ENCODE results near the gene ZNF512. TPM values are rescaled to one million over a fixed set of nuclear protein-coding genes. Genes with fewer than 3 reads are reported as not detected.

ZNF512 gene
- total and polyA plus RNA-seq, 4 donors = 10.5 to 64.9 (median 18.6) TPM

DNA sequence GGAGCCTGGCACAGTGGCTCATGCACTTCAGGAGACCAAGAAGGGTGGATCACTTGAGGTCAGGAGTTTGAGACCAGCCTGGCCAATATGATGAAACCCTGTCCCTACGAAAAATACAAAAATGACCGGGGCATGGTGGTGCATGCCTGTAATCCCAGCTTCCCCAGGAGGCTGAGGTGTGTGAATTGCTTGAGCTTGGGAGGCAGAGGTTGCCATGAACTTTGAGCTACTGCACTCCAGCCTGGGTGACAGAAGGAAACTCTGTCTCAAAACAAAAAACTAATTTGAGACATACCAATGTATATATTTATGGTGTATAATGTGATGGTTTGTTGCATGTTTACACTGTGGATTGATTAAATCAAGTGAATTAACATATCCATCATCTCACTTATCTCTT, 21.8 kb upstream of the ZNF512 start:
- ATAC-seq (ENCODE audit: insufficient read depth, low FRiP score) = no peak
- Histone ChIP-seq H3K9ac (ENCODE audit: insufficient read depth in 1 of 2, low read length in 2 of 2) (no peak overlapping the region), H3K36me3 (ENCODE audit: control insufficient read depth in 4 of 4, insufficient read depth in 4 of 4, low read length in 4 of 4) (no peaks in the 10 kb centered on the region), H3K9me3 (ENCODE audit: control insufficient read depth in 4 of 4, insufficient read depth in 3 of 4, low read length in 3 of 4) (no peaks in the 10 kb centered on the region), H3K27ac (ENCODE audit: low read depth in 1 of 2, low read length in 1 of 2) (no peak overlapping the region), H3K4me1 (ENCODE audit: control insufficient read depth in 5 of 5, insufficient read depth in 5 of 5, low read length in 5 of 5) (no peaks in the 10 kb centered on the region), H3K27me3 (ENCODE audit: control insufficient read depth in 3 of 3, insufficient read depth in 3 of 3, low read length in 2 of 3) (no peaks in the 10 kb centered on the region), H3K4me3 (no peak overlapping the region)
- DNase-seq = no peak
- TF ChIP-seq, protein P1, sequence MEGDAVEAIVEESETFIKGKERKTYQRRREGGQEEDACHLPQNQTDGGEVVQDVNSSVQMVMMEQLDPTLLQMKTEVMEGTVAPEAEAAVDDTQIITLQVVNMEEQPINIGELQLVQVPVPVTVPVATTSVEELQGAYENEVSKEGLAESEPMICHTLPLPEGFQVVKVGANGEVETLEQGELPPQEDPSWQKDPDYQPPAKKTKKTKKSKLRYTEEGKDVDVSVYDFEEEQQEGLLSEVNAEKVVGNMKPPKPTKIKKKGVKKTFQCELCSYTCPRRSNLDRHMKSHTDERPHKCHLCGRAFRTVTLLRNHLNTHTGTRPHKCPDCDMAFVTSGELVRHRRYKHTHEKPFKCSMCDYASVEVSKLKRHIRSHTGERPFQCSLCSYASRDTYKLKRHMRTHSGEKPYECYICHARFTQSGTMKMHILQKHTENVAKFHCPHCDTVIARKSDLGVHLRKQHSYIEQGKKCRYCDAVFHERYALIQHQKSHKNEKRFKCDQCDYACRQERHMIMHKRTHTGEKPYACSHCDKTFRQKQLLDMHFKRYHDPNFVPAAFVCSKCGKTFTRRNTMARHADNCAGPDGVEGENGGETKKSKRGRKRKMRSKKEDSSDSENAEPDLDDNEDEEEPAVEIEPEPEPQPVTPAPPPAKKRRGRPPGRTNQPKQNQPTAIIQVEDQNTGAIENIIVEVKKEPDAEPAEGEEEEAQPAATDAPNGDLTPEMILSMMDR (IDR thresholded peaks at IDR 0.05; ENCODE audit: control extremely low read depth, extremely low read depth) = no peak
- WGBS, 2 donors = 89 to 96% methylated on average over 2 of the region's 2 CpGs

DNA sequence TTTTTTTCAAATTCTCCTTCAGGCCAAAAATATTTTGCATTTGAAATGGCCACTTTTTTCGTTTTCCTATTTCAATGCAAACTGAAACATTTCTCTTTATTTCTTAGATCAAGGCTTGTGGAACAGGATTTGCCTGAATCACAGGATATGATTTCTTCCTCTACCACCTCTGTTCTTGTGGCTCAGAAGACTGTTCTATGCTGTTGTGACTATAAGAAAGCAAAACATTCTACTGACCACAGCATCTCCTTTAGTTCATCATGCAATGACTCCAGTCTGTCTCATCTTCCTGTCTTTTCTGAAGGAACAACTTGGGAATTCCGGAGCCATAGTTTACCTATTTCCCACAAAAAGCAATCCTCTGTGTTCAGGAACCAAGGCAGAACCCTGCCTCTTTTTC, 16.2 kb upstream of the ZNF512 start:
- Histone ChIP-seq H3K27ac (ENCODE audit: low read depth in 1 of 2, low read length in 1 of 2) (no peak overlapping the region), H3K9ac (ENCODE audit: insufficient read depth in 1 of 2, low read length in 2 of 2) (no peak overlapping the region), H3K4me3 (no peak overlapping the region), H3K4me1 (ENCODE audit: control insufficient read depth in 5 of 5, insufficient read depth in 5 of 5, low read length in 5 of 5) (no peaks in the 10 kb centered on the region), H3K9me3 (ENCODE audit: control insufficient read depth in 4 of 4, insufficient read depth in 3 of 4, low read length in 3 of 4) (peaks cover 0 to 2% (median 0%) of the 10 kb centered on the region in 4 donors), H3K27me3 (ENCODE audit: control insufficient read depth in 3 of 3, insufficient read depth in 3 of 3, low read length in 2 of 3) (peaks cover 0 to 4% (median 0%) of the 10 kb centered on the region in 3 donors), H3K36me3 (ENCODE audit: control insufficient read depth in 4 of 4, insufficient read depth in 4 of 4, low read length in 4 of 4) (no peaks in the 10 kb centered on the region)
- DNase-seq (no peak), ATAC-seq (ENCODE audit: insufficient read depth, low FRiP score) (no peak)
- 65 to 66% methylated on average over 2 of the region's 2 CpGs for WGBS, 2 donors
- TF ChIP-seq, protein P1 (IDR thresholded peaks at IDR 0.05; ENCODE audit: control extremely low read depth, extremely low read depth) = no peak

GRCh38 chr2:27569398-27569797, 13.4 kb upstream of the ZNF512 start:
- Histone ChIP-seq H3K9ac (ENCODE audit: insufficient read depth in 1 of 2, low read length in 2 of 2) (no peak overlapping the region), H3K9me3 (ENCODE audit: control insufficient read depth in 4 of 4, insufficient read depth in 3 of 4, low read length in 3 of 4) (peaks cover 0 to 12% (median 3%) of the 10 kb centered on the region in 4 donors), H3K36me3 (ENCODE audit: control insufficient read depth in 4 of 4, insufficient read depth in 4 of 4, low read length in 4 of 4) (no peaks in the 10 kb centered on the region), H3K27me3 (ENCODE audit: control insufficient read depth in 3 of 3, insufficient read depth in 3 of 3, low read length in 2 of 3) (peaks cover 0 to 4% (median 0%) of the 10 kb centered on the region in 3 donors), H3K4me1 (ENCODE audit: control insufficient read depth in 5 of 5, insufficient read depth in 5 of 5, low read length in 5 of 5) (no peaks in the 10 kb centered on the region), H3K4me3 (no peak overlapping the region), H3K27ac (ENCODE audit: low read depth in 1 of 2, low read length in 1 of 2) (no peak overlapping the region)
- ATAC-seq (ENCODE audit: insufficient read depth, low FRiP score) = no peak
- DNase-seq = no peak
- TF ChIP-seq, protein P1 (IDR thresholded peaks at IDR 0.05; ENCODE audit: control extremely low read depth, extremely low read depth) = no peak
- WGBS, 2 donors = 58 to 59% methylated on average over 2 of the region's 2 CpGs

DNA sequence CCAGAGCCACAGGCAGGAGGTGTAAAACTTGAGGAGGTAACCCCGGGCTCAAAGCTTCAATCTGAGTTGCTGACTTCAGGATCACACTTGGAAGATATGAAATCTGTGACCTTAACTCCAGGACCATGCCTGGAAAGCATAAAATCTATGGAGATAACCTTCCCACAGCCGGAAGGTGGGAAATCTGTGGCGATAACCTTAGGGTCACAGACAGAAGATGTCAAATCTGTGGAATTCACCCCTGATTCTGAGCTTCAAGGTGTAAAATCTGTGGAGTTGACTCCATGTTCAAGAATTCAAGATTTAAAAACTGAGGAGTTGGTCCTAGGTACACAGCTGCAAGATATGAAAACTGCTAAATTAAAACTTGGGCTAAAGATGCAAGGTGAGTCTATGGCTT, 11.6 kb upstream of the ZNF512 start:
- no peak overlapping the region for H3K9ac ChIP-seq (ENCODE audit: insufficient read depth in 1 of 2, low read length in 2 of 2)
- H3K27me3 ChIP-seq (ENCODE audit: control insufficient read depth in 3 of 3, insufficient read depth in 3 of 3, low read length in 2 of 3) = peaks cover 0 to 4% (median 0%) of the 10 kb centered on the region in 3 donors
- ATAC-seq (ENCODE audit: insufficient read depth, low FRiP score) = no peak
- H3K9me3 ChIP-seq (ENCODE audit: control insufficient read depth in 4 of 4, insufficient read depth in 3 of 4, low read length in 3 of 4) = peaks cover 0 to 15% (median 7%) of the 10 kb centered on the region in 4 donors
- DNase-seq = no peak
- TF ChIP-seq, protein P1 (IDR thresholded peaks at IDR 0.05; ENCODE audit: control extremely low read depth, extremely low read depth) = no peak
- no peaks in the 10 kb centered on the region for H3K36me3 ChIP-seq (ENCODE audit: control insufficient read depth in 4 of 4, insufficient read depth in 4 of 4, low read length in 4 of 4)
- 76 to 90% methylated on average over 3 of the region's 3 CpGs for WGBS, 2 donors
- no peak overlapping the region for H3K4me3 ChIP-seq
- H3K27ac ChIP-seq (ENCODE audit: low read depth in 1 of 2, low read length in 1 of 2) = no peak overlapping the region
- no peaks in the 10 kb centered on the region for H3K4me1 ChIP-seq (ENCODE audit: control insufficient read depth in 5 of 5, insufficient read depth in 5 of 5, low read length in 5 of 5)

Data from lung (tissue), 12 donors.